Measurements from ENCODE around the gene KRT79. TPM values are rescaled to one million over a fixed set of nuclear protein-coding genes. Genes with fewer than 3 reads are reported as not detected.

KRT79 gene
- total and polyA plus RNA-seq, 9 of the 15 experiments (the other 6 are each of a cell fraction or from before 2014, with no cell fraction given) = 0.03 to 2.3 (median 0.23) TPM; not detected in 2

- no peak for TF ChIP-seq BCLAF1 (IDR thresholded peaks at IDR 0.05; ENCODE audit: borderline replicate concordance in 1 of 2, control insufficient read depth in 1 of 2, low read depth in 2 of 2, low read length in 1 of 2)
- no peak for TF ChIP-seq E4F1 (CRISPR knock-in tag; IDR thresholded peaks at IDR 0.05; ENCODE audit: borderline replicate concordance)
- no peak for TF ChIP-seq NFE2L1 (tag; IDR thresholded peaks at IDR 0.05; ENCODE audit: borderline replicate concordance, low read depth)
- TF ChIP-seq ESRRB (CRISPR knock-in tag; IDR thresholded peaks at IDR 0.05; ENCODE audit: borderline replicate concordance) = no peak
Measured at GRCh38 chr12:52835271-52836041, 1.3 kb upstream of the KRT79 start (continued).

Measured in K562 (cell line).